Gastrocnemius medialis (tissue), 4 donors: ENCODE measurements around the gene PPP2R2C. TPM values are rescaled to one million over a fixed set of nuclear protein-coding genes. Genes with fewer than 3 reads are reported as not detected.

Experiments
- ATAC-seq, 2 donors: fragments of 150-250 bp; one replicate each; pipeline ENCODE4 v1.9.1; 2016
- DNase-seq, 2 donors: peaks; one replicate each; pipeline ENCODE4 v3.0.0-alpha.2; 2019
- H3K27ac ChIP-seq, 4 donors: fragments of 200-600 bp; sonication (generic); 1 replicate in 1 of 4; 2 replicates in 3 of 4; pipeline ENCODE4 v1.5.1; 2016 to 2018; ENCODE audit warnings: mild to moderate bottlenecking in 2 of 4, moderate library complexity in 1 of 4
- H3K27me3 ChIP-seq, 3 donors: fragments of 200-600 bp; sonication (generic) in 2 of 3; 1 replicate in 1 of 3; 2 replicates in 2 of 3; pipeline versions ENCODE4 v1.5.1 to v1.6.0; 2016 to 2019; ENCODE audit warnings: mild to moderate bottlenecking in 1 of 3, moderate library complexity in 1 of 3
- H3K36me3 ChIP-seq, 2 donors: fragments of 200-600 bp; sonication (generic) in 1 of 2; one replicate each; pipeline ENCODE4 v1.5.1; 2017 to 2018
- H3K4me1 ChIP-seq, 2 donors: fragments of 200-600 bp; sonication (generic) in 1 of 2; one replicate each; pipeline ENCODE4 v1.5.1; 2016 to 2017; ENCODE audit warnings: mild to moderate bottlenecking in 2 of 2
- H3K4me3 ChIP-seq, 4 donors: fragments of 200-600 bp; sonication (generic) in 3 of 4; 1 replicate in 1 of 4; 2 replicates in 3 of 4; pipeline ENCODE4 v1.5.1; 2016 to 2019; ENCODE audit warnings: mild to moderate bottlenecking in 2 of 4
- H3K9me3 ChIP-seq, 3 donors: fragments of 200-600 bp; sonication (generic) in 2 of 3; 1 replicate in 1 of 3; 2 replicates in 2 of 3; pipeline ENCODE4 v1.5.1; 2016 to 2019
- POLR2A ChIP-seq, 2 donors: fragments of 450-650 bp; IDR thresholded peaks; one replicate each; pipeline ENCODE4 v1.6.1; 2017; ENCODE audit warnings: antibody characterized with exemption in 2 of 2, mild to moderate bottlenecking in 2 of 2, moderate library complexity in 2 of 2
- in situ Hi-C, 4 donors: fragments of 200-750 bp; cut with MboI; loops; one replicate each; pipeline versions ENCODE4 v1.15.0 to v1.8.0; 2017; ENCODE audit warnings: low sequenced_read_pairs in 4 of 4
- intact Hi-C: fragments of 100-400 bp; cut with DNase I; formaldehyde crosslinking; loops from one replicate; pipeline ENCODE4 v1.15.1; 2023; ENCODE audit warnings: low total_unique reads
- total RNA-seq, 4 donors: library from RNA; depleted of rRNA; stranded (reverse); fragments of >200 nt; gene quantifications; one replicate each; pipeline versions ENCODE4 v1.1.0 to v1.2.3, GENCODE V29; 2016
- TF ChIP-seq, protein P1 (sequence below), 5 experiments: fragments of 450-650 bp in 3 of 5; fragments of 200-600 bp in 2 of 5; sonication (generic) in 2 of 5; IDR thresholded peaks in 4 of 5; conservative IDR thresholded peaks in 1 of 5; 1 replicate in 4 of 5; 2 replicates in 1 of 5; pipeline ENCODE4 v1.5.1; 2016 to 2019; ENCODE audit warnings: antibody characterized with exemption in 5 of 5, mild to moderate bottlenecking in 3 of 5, moderate library complexity in 3 of 5

The PPP2R2C gene
- total RNA-seq, 4 donors from 2014 or later = 0.44 to 2.7 (median 0.62) TPM

DNA sequence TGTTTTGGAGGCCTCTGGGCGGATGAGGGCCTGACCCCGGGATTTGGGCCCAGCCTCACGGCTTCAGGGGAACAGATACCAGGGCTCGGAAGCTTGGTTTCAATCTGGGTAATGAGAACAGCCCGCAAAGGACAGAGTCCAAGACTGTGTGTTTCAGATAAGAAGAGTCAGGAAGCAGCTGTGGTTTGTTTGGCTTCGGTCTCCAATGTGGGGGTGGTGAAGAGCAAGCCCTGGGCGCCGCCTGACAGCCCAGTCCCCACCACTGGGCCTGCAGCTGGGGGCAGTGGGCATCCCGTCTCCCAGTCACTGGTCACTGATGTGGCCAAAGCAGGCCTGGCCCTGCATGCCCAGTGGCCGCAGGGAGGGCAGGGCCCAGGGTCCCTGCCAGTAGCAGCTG lies 193.6 kb downstream of the PPP2R2C start:
- Histone ChIP-seq H3K9me3 (no peaks in the 10 kb centered on the region), H3K27ac (no peak overlapping the region), H3K4me1 (no peaks in the 10 kb centered on the region), H3K4me3 (no peak overlapping the region), H3K27me3 (no peaks in the 10 kb centered on the region), H3K36me3 (no peaks in the 10 kb centered on the region)
- DNase-seq (no peak), ATAC-seq (peak in 1 of 2 donors; percentile 44)
- TF ChIP-seq, protein P1, sequence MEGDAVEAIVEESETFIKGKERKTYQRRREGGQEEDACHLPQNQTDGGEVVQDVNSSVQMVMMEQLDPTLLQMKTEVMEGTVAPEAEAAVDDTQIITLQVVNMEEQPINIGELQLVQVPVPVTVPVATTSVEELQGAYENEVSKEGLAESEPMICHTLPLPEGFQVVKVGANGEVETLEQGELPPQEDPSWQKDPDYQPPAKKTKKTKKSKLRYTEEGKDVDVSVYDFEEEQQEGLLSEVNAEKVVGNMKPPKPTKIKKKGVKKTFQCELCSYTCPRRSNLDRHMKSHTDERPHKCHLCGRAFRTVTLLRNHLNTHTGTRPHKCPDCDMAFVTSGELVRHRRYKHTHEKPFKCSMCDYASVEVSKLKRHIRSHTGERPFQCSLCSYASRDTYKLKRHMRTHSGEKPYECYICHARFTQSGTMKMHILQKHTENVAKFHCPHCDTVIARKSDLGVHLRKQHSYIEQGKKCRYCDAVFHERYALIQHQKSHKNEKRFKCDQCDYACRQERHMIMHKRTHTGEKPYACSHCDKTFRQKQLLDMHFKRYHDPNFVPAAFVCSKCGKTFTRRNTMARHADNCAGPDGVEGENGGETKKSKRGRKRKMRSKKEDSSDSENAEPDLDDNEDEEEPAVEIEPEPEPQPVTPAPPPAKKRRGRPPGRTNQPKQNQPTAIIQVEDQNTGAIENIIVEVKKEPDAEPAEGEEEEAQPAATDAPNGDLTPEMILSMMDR (IDR thresholded peaks at IDR 0.05 in 4 of 5, conservative IDR thresholded peaks at IDR 0.05 in 1 of 5) = no peak
- no peak for TF ChIP-seq POLR2A (IDR thresholded peaks at IDR 0.05)
- intact Hi-C loops (no loop called here), in situ Hi-C loops (no loop called here)

DNA sequence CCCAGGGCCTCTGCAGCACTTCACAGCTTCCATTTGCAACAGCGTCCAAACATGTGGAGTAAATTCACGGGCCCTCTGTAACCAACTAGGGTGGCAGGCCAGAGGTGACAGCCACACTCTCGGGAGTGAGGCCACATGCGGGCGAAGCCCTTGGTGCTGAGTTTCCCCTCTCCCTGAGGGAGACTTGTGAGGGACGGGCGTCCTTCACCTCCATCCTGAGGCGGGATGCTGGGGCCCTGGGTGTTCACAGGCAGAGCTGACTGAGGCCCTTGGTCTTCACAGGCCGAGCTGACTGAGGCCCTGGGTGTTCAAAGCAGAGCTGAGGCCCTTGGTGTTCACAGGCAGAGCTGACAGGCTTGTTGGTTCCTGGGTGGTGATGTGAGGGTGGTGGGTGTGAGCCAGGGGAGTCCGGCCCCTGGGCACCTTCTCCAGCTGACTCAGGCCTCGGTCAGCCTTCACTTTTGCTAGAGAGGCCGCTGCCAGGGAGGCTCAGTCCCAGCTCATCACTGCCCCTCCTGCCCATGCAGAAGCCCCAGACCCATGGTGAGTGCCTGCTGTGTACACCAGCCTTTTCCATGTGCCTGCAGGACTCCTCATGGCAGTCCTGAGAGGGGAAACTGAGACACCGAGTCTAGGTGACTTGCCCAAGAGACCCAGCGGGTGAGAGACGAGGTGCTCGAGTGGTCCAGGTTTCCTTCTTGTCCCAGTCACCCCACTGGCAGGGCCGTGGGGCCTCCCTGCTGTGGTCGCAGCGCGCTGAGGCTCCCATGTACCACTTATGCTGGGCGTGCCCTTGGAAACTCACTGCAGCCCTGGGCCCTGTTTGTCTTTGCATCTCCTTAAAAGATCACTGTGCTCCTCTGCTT lies 194.2 kb downstream of the PPP2R2C start:
- intact Hi-C loops = no loop called here
- H3K4me1 ChIP-seq = peaks cover under 1 to 4% of the 10 kb centered on the region in 2 donors
- H3K27ac ChIP-seq = no peak overlapping the region
- H3K4me3 ChIP-seq = no peak overlapping the region
- ATAC-seq = no peak
- no peaks in the 10 kb centered on the region for H3K36me3 ChIP-seq
- no peaks in the 10 kb centered on the region for H3K9me3 ChIP-seq
- in situ Hi-C loops = no loop called here
- no peaks in the 10 kb centered on the region for H3K27me3 ChIP-seq
- TF ChIP-seq, protein P1 (IDR thresholded peaks at IDR 0.05 in 4 of 5, conservative IDR thresholded peaks at IDR 0.05 in 1 of 5) = no peak
- DNase-seq = no peak

DNA sequence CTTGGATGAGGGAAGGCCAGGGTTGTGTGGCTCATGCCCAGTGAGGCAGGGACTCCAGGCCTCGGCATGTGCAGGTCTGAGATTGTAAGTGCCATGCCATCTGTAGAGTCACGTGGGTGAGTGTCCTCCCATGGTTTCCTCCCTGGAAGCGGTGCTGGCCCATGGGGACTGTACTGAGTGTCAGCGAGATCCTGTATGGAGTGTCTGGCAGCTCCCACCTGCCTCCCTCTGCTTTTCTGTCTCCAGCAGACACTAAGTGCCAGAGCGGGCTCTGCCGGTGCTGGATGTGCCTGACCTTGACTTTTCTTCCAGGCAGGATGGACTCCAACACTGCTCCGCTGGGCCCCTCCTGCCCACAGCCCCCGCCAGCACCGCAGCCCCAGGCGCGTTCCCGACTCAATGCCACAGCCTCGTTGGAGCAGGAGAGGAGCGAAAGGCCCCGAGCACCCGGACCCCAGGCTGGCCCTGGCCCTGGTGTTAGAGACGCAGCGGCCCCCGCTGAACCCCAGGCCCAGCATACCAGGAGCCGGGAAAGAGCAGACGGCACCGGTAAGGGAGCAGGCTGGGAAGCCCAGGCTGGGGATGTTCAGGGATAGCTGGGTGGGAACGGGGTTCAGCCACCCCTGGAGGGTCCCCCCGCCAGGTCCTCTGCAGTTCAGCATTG lies 195.1 kb downstream of the PPP2R2C start:
- in situ Hi-C loops = no loop called here
- intact Hi-C loops = no loop called here
- TF ChIP-seq POLR2A (IDR thresholded peaks at IDR 0.05) = no peak
- TF ChIP-seq, protein P1 (IDR thresholded peaks at IDR 0.05 in 4 of 5, conservative IDR thresholded peaks at IDR 0.05 in 1 of 5) = no peak

DNA sequence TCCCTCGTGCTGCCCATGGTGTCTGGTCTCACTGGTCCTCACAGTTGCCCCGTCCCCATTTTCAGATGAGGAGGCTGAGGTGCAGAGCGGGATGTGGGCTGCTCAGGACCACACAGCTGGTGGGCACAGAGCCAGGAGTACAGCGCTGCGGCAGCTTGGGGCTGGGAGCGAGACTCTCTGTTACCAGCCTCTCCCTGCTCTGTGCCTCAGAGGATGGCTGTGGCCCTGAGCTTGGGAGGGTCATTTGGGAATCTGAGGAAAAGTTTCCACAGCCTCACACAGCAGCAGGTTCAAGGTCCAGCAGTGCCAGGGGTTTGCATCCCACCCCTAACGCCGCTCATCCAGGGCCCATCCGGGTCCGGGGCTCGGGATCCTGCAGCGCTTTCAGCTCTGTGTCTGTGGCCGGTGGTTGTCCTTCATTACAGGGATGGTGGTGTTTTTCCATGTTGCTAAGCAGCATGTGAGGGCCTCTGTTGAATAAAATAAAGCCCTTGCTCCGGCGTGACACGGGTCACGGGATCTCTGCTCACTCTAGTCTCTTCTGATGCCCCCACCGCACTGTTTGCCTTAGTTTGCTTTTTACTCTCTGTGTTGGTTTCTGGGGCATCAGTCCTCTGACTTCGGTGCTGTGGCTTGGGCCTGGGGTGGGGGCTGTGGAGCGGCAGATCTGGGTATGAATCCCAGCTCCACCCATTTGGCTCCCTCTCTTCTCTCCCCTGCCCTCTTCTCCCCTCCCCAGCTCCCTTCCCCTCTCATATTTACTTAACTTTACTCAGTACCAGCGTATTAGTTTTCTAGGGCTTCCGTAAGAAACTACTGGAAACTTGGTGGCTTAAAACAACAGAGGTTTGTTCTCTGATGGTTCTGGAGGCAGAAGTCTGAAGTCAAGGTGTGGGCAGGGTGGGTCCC lies 196.3 kb downstream of the PPP2R2C start:
- in situ Hi-C loops (no loop called here), intact Hi-C loops (no loop called here)
- Histone ChIP-seq H3K27ac (no peak overlapping the region), H3K9me3 (no peaks in the 10 kb centered on the region), H3K27me3 (no peaks in the 10 kb centered on the region), H3K4me3 (no peak overlapping the region), H3K4me1 (peaks cover 19 to 21% of the 10 kb centered on the region in 2 donors), H3K36me3 (no peaks in the 10 kb centered on the region)
- DNase-seq (no peak), ATAC-seq (no peak)
- TF ChIP-seq POLR2A (IDR thresholded peaks at IDR 0.05) = no peak
- TF ChIP-seq, protein P1 (IDR thresholded peaks at IDR 0.05 in 4 of 5, conservative IDR thresholded peaks at IDR 0.05 in 1 of 5) = no peak

More for the DNA sequence above, 195.1 kb downstream of the PPP2R2C start:
- Histone ChIP-seq H3K27ac (no peak overlapping the region), H3K9me3 (no peaks in the 10 kb centered on the region), H3K4me1 (peaks cover 9 to 10% of the 10 kb centered on the region in 2 donors), H3K27me3 (no peaks in the 10 kb centered on the region), H3K4me3 (no peak overlapping the region), H3K36me3 (no peaks in the 10 kb centered on the region)
- no peak for DNase-seq
- peak in 1 of 2 donors; percentile 41 for ATAC-seq
